ENCODE data around the gene GRXCR2.
"Not testable (repeated sequence)": the region's sequence is repeated elsewhere in the genome, so short reads cannot be mapped to it uniquely, and the experiment has no call there.

The GRXCR2 gene, protein sequence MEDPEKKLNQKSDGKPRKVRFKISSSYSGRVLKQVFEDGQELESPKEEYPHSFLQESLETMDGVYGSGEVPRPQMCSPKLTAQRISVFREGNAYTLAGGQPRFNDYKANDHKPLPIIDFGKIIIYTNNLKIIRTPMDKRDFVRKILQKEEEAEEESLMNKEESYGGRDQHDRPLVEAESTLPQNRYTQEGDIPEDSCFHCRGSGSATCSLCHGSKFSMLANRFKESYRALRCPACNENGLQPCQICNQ

DNA sequence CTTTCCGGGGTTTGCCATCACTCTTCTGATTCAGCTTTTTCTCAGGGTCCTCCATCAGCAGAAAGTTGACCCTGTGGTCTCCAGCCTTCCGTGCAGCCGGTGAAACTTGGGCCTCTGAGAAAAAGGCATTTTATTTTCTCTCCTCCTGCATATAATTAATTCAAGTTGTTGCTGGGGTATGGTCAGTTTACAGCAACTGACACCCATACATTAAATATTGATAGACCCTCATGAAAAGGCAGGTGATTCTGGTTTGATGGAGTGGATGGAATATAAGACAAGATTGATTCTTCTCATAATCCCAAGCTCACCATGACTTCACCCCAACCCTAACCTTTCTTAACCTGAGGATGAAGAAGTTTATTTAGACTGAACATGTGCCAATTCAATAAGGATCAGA, at the start of gene GRXCR2:
Gene GRXCR2, minus strand, starts transcription at position 101 of the 400 bp plus-strand sequence. Its CDS starts 46 bp downstream, at position 55.
- DNase-seq (ENCODE audit: low read depth in 3 of 3): no peak

GRCh38 chr5:145922059-145922458, 49.2 kb upstream of the GRXCR2 start:
- DNase-seq (ENCODE audit: low read depth in 3 of 3): no peak

- no peak for DNase-seq (ENCODE audit: low read depth in 3 of 3)
Measured at GRCh38 chr5:145921211-145921610, 48.4 kb upstream of the GRXCR2 start.

- DNase-seq (ENCODE audit: low read depth in 3 of 3): no peak
Measured at GRCh38 chr5:145920542-145921210, 47.9 kb upstream of the GRXCR2 start.

DNA sequence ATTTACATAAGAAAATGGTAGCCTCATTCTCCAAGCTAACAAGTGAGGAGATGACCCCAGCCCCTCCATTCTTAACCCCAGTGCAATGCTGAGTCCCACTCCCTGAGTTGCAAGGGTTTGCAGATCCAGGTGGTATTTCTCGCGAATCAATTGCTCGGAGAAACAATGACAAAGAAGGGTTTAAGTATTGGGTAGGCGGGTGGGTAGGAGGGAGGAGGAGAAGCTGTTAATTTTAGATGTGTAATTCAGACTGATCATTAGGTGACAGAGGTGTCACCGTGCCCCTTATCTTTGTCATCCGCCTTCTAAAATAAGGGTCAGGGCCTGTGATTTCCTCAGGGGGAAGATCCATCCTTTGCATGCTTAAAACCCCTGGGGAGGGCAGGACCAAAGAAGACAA, 46.6 kb upstream of the GRXCR2 start:
- no peak for DNase-seq (ENCODE audit: low read depth in 3 of 3)

- DNase-seq (ENCODE audit: low read depth in 3 of 3): no peak
Measured at GRCh38 chr5:145918397-145918796, 45.6 kb upstream of the GRXCR2 start.

- DNase-seq (ENCODE audit: low read depth in 3 of 3): no peak
Measured at GRCh38 chr5:145917288-145917687, 44.5 kb upstream of the GRXCR2 start.

DNA sequence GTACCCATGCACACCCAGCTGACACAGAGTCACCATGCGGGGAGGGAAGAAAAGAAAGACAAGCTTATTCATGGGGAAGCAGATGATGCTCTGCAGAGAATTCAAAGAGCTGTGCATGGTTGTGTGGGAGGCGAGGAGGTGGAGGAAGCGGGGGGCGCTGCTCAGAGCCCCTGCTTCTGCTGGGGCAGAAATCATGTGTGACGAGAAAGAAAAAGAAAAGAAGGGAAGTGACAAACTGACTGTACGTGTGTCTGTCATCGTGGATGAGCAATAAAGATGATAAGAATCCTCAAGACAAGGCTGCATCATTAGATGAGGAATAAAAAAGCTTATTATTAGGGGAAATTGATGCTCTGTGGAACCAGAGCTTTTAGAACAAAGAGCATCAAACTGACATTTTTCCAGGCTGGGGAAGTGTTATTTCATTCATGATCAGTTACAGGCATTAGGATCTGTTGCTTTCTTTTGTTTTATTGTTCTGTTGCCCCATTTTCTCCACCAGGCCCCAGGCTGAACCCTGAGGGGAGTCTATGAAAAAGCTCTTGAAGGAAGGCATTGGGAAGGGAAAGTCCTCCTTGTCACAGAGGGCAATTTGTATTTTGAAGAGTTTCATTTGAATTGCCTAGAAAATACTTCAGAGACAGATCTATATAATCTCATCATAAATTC, 43.3 kb upstream of the GRXCR2 start:
- no peak for DNase-seq (ENCODE audit: low read depth in 3 of 3)

DNA sequence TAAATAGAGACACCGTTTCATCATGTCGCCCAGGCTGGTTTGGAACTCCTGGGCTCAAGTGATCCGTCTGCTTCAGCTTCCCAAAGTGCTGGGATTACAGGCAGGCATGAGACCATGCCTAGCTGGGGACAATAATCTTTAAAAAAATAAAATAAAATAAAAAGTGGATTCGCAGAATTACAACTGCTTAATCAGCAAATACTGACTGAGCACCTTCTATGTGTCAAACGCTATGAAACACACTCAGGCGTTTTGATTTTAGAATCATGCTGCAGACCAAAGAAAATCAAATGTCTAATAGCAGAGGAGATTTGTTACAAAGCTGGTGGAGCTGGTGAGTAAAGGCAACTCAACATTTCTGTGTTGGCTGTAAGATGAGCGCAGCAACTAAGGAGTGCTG, 40.9 kb upstream of the GRXCR2 start:
- DNase-seq (ENCODE audit: low read depth in 3 of 3): no peak

GRCh38 chr5:145912594-145912993, 39.8 kb upstream of the GRXCR2 start:
- no peak for DNase-seq (ENCODE audit: low read depth in 3 of 3)

DNA sequence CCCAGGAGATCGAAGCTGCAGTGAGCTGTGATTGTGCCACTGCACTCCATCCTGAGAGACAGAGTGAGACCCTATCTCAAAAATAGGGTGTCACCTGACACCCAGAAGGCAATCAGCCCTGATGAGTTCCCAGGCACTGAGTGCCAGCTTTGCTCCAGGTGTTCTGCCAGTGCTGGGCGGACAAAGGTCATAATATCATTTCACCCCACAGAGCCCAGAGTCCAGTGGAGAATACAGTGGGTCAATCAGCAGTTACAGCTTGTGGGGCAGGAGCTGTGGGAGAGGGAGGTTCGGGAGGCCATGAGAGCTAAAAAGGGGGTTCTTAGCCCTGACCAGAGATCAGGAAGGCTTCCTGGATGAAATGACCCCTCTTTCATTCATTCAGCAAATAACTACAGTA, 39.2 kb upstream of the GRXCR2 start:
- DNase-seq (ENCODE audit: low read depth in 3 of 3): no peak

GRCh38 chr5:145911164-145911563, 38.4 kb upstream of the GRXCR2 start:
- DNase-seq (ENCODE audit: low read depth in 3 of 3): no peak

- DNase-seq (ENCODE audit: low read depth in 3 of 3): no peak
Measured at GRCh38 chr5:145908206-145908960, 35.6 kb upstream of the GRXCR2 start.

DNA sequence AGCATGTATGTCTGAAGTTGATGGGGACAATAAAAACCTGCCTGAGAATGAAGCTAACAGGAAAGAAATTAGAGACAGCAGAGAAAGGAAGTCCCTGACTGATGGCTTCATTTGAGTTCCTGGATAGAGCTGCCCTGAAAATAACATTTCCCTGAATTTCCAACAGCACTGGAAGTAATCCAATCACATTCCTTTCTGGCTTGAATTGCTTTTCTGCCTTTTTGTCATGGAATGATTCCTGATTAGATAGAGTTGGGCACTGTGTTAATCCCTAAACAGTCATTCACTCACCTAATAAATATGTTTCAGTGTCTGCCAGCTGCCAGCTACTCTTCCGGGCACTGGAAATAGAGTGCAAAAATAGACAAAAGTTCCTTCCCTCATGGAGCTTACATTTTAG, 33.6 kb upstream of the GRXCR2 start:
- no peak for DNase-seq (ENCODE audit: low read depth in 3 of 3)

DNA sequence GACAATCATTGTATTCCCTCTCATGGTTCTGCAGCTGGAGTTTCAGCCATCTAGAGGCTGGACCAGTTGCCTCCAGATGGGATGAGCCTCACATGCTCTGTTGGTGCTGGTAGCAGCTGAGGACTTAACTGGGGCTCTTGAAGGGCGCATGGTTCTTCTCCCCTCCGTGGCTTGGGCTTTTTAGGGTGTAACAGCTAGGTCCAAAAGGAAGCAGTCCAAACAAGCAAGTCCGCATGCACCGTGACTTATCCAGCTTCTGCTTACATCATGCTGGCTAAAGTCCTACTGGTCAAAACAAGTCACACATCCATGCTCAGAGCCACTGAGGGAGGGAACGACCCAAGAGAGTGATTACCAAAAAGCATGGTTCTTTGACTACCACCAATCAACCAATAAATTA, 31.9 kb upstream of the GRXCR2 start:
- no peak for DNase-seq (ENCODE audit: low read depth in 3 of 3)

DNA sequence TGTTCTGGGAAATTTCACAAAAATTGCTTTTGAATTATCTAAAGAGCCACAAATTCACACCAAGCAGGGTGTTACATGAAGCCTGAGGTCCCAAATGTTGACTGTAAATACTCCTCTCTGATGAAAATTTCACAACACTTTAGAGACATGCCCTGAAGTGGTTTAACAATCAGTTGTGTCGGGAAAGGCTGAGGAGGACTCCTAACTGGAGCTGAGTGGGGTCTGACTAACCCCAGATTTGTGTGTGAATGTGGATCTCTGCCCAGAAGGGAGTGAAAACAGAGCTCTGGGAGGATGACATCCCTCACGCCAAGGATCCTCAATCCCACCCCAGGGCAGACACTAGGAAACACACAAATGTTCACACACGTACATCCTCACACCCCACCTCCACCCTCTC, 31.1 kb upstream of the GRXCR2 start:
- DNase-seq (ENCODE audit: low read depth in 3 of 3): no peak

- DNase-seq (ENCODE audit: low read depth in 3 of 3): no peak
Measured at GRCh38 chr5:145903113-145903512, 30.3 kb upstream of the GRXCR2 start.

GRCh38 chr5:145902421-145902820, 29.6 kb upstream of the GRXCR2 start:
- DNase-seq (ENCODE audit: low read depth in 3 of 3): no peak

DNA sequence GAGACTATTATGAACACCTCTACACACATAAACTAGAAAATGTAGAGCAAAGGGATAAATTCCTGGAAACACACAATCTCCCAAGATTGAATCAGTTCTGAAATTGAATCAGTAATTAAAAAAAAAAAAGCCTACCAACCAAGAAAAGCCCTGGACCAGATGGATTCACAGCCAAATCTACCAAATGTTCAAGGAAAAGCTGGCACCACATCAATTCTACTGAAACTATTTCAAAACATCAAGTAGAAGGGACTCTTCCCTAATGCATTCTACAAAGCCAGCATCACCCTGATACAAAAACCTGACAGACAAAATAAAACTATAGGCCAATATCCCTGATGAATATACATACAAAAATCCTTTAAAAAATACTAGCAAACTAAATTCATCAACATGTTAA, 25.4 kb upstream of the GRXCR2 start:
- no peak for DNase-seq (ENCODE audit: low read depth in 3 of 3)

DNA sequence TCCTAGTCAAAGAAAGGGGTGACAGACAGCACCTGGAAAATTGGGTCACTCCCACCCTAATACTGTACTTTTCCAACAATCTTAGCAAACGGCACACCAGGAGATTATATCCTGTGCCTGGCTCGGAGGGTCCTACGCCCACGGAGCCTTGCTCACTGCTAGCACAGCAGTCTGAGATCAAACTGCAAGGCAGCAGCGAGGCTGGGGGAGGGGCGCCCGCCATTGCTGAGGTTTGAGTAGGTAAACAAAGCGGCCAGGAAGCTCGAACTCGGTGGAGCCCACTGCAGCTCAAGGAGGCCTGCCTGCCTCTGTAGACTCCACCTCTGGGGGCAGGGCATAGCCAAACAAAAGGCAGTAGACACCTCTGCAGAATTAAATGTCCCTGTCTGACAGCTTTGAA, 18.6 kb upstream of the GRXCR2 start:
- not testable (repeated sequence) for DNase-seq (ENCODE audit: low read depth in 3 of 3)

- DNase-seq (ENCODE audit: low read depth in 3 of 3): no peak
Measured at GRCh38 chr5:145889611-145890010, 16.8 kb upstream of the GRXCR2 start.

- no peak for DNase-seq (ENCODE audit: low read depth in 3 of 3)
Measured at GRCh38 chr5:145887976-145888574, 15.3 kb upstream of the GRXCR2 start.
